WTC11 (cell line): ENCODE results near the gene MAP4K3.
"Not testable (repeated sequence)": the region's sequence is repeated elsewhere in the genome, so short reads cannot be mapped to it uniquely, and the experiment has no call there.

Experiments
- IRF2 ChIP-seq: sonication (generic); formaldehyde crosslinking; IDR thresholded peaks from 2 replicates; pipeline ENCODE4 v1.8.0; 2022; ENCODE audit warnings: low read depth, missing genetic modification reagents, borderline replicate concordance
- NFYB ChIP-seq: sonication (generic); formaldehyde crosslinking; conservative IDR thresholded peaks from 2 replicates; pipeline ENCODE4 v1.8.0; 2022; ENCODE audit warnings: low read depth, missing genetic modification reagents
- NR2C2 ChIP-seq: sonication (generic); formaldehyde crosslinking; IDR thresholded peaks from 2 replicates; pipeline ENCODE4 v1.8.0; 2022; ENCODE audit warnings: mild to moderate bottlenecking, missing genetic modification reagents
- RELA ChIP-seq: sonication (generic); formaldehyde crosslinking; IDR thresholded peaks from 2 replicates; pipeline ENCODE4 v1.8.1; 2022; ENCODE audit warnings: missing genetic modification reagents, mild to moderate bottlenecking, borderline replicate concordance
- ZNF232 ChIP-seq: sonication (generic); formaldehyde crosslinking; IDR thresholded peaks from 2 replicates; pipeline ENCODE4 v1.8.0; 2022; ENCODE audit warnings: mild to moderate bottlenecking, missing genetic modification reagents
- TF ChIP-seq, protein P1 (sequence below): fragments of 200-600 bp; IDR thresholded peaks from 2 replicates; pipeline ENCODE4 v1.8.0; 2022; ENCODE audit warnings: antibody characterized with exemption
- TF ChIP-seq, protein P2 (sequence below): sonication (generic); formaldehyde crosslinking; IDR thresholded peaks from 2 replicates; pipeline ENCODE4 v1.8.0; 2022; ENCODE audit warnings: mild to moderate bottlenecking, missing genetic modification reagents
- TF ChIP-seq, protein P3 (sequence below): sonication (generic); formaldehyde crosslinking; IDR thresholded peaks from 2 replicates; pipeline ENCODE4 v1.8.1; 2023; ENCODE audit warnings: mild to moderate bottlenecking, missing genetic modification reagents, moderate library complexity

DNA sequence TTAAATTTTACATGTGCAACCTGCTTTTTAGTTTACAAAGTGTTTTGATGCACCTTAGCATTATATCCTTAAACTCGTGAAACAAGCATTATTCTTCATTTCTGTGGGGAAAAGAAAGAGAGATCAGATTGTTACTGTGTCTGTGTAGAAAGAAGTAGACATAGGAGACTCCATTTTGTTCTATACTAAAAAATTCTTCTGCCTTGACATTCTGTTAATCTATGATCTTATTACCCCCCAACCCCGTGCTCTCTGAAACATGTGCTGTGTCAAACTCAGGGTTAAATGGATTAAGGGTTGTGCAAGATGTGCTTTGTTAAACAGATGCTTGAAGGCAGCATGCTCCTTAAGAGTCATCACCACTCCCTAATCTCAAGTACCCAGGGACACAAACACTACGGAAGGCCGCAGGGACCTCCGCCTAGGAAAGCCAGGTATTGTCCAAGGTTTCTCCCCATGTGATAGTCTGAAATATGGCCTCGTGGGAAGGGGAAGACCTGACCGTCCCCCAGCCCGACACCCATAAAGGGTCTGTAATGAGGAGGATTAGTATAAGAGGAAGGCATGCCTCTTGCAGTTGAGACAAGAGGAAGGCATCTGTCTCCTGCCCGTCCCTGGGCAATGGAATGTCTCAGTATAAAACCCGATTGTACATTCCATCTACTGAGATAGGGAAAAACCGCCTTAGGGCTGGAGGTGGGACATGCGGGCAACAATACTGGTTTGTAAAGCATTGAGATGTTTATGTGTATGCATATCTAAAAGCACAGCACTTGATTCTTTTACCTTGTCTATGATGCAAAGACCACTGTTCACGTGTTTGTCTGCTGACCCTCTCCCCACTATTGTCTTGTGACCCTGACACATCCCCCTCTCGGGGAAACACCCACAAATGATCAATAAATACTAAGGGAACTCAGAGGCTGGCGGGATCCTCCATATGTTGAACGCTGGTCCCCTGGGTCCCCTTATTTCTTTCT lies 115.7 kb downstream of the MAP4K3 start:
- not testable (repeated sequence) for TF ChIP-seq IRF2 (CRISPR knock-in tag); ZNF232 (CRISPR knock-in tag); RELA; NFYB; NR2C2 (CRISPR knock-in tag)
- TF ChIP-seq, protein P1, sequence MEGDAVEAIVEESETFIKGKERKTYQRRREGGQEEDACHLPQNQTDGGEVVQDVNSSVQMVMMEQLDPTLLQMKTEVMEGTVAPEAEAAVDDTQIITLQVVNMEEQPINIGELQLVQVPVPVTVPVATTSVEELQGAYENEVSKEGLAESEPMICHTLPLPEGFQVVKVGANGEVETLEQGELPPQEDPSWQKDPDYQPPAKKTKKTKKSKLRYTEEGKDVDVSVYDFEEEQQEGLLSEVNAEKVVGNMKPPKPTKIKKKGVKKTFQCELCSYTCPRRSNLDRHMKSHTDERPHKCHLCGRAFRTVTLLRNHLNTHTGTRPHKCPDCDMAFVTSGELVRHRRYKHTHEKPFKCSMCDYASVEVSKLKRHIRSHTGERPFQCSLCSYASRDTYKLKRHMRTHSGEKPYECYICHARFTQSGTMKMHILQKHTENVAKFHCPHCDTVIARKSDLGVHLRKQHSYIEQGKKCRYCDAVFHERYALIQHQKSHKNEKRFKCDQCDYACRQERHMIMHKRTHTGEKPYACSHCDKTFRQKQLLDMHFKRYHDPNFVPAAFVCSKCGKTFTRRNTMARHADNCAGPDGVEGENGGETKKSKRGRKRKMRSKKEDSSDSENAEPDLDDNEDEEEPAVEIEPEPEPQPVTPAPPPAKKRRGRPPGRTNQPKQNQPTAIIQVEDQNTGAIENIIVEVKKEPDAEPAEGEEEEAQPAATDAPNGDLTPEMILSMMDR, result not testable (repeated sequence)
- TF ChIP-seq, protein P2, sequence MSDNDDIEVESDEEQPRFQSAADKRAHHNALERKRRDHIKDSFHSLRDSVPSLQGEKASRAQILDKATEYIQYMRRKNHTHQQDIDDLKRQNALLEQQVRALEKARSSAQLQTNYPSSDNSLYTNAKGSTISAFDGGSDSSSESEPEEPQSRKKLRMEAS (CRISPR knock-in tag), result not testable (repeated sequence)
- TF ChIP-seq, protein P3, sequence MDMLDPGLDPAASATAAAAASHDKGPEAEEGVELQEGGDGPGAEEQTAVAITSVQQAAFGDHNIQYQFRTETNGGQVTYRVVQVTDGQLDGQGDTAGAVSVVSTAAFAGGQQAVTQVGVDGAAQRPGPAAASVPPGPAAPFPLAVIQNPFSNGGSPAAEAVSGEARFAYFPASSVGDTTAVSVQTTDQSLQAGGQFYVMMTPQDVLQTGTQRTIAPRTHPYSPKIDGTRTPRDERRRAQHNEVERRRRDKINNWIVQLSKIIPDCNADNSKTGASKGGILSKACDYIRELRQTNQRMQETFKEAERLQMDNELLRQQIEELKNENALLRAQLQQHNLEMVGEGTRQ (CRISPR knock-in tag), result not testable (repeated sequence)
